SK-N-SH treated with all-trans-retinoic acid at 6 μM for 48 hours (cell line): ENCODE data around the gene HOMER1.

ENCODE experiments used
- ATAC-seq: fragments of 200-7000 bp; cut with Tn5 transposase; 3 replicates; pipeline ENCODE4 v1.9.1; 2020; ENCODE audit warnings: mild to moderate bottlenecking, moderate library complexity
- ARNTL ChIP-seq: fragments of 450-650 bp; formaldehyde crosslinking; IDR thresholded peaks from 2 replicates; pipeline ENCODE4 v1.5.0; 2020; ENCODE audit warnings: low read depth, mild to moderate bottlenecking, moderate library complexity, borderline replicate concordance
- BACH2 ChIP-seq: fragments of 250-450 bp; sonication (Bioruptor Pico); IDR thresholded peaks from 2 replicates; pipeline ENCODE4 v1.9.0; 2021; ENCODE audit warnings: mild to moderate bottlenecking, borderline replicate concordance
- CREB5 ChIP-seq: fragments of 250-450 bp; sonication (Bioruptor Pico); IDR thresholded peaks from 2 replicates; pipeline ENCODE4 v1.5.1; 2020; ENCODE audit warnings: low read depth, mild to moderate bottlenecking, moderate library complexity
- CSDC2 ChIP-seq: fragments of 250-450 bp; sonication (Bioruptor Pico); IDR thresholded peaks from 2 replicates; pipeline ENCODE4 v1.5.0; 2020; ENCODE audit warnings: mild to moderate bottlenecking, moderate library complexity
- ESRRG ChIP-seq: fragments of 250-450 bp; sonication (Bioruptor Pico); IDR thresholded peaks from 2 replicates; pipeline ENCODE4 v1.6.1; 2021; ENCODE audit warnings: mild to moderate bottlenecking
- GLIS3 ChIP-seq: fragments of 250-450 bp; sonication (Bioruptor Pico); IDR thresholded peaks from 2 replicates; pipeline ENCODE4 v1.5.0; 2020; ENCODE audit warnings: mild to moderate bottlenecking, moderate library complexity
- OSR1 ChIP-seq: fragments of 250-450 bp; sonication (Bioruptor Pico); IDR thresholded peaks from 2 replicates; pipeline ENCODE4 v1.8.0; 2022; ENCODE audit warnings: moderate library complexity, mild to moderate bottlenecking, inconsistent platforms
- POU6F1 ChIP-seq: fragments of 250-450 bp; sonication (Bioruptor Pico); IDR thresholded peaks from 2 replicates; pipeline ENCODE4 v1.8.0; 2021; ENCODE audit warnings: low read depth, mild to moderate bottlenecking, moderate library complexity, borderline replicate concordance
- PPARA ChIP-seq: fragments of 250-450 bp; sonication (Bioruptor Pico); IDR thresholded peaks from 2 replicates; pipeline ENCODE4 v1.5.0; 2020; ENCODE audit warnings: mild to moderate bottlenecking, borderline replicate concordance
- RARB ChIP-seq: fragments of 250-450 bp; sonication (Bioruptor Pico); IDR thresholded peaks from 2 replicates; pipeline ENCODE4 v1.8.0; 2021; ENCODE audit warnings: mild to moderate bottlenecking, moderate library complexity
- SNAI2 ChIP-seq: fragments of 250-450 bp; sonication (Bioruptor Pico); IDR thresholded peaks from 2 replicates; pipeline ENCODE4 v1.5.0; 2020; ENCODE audit warnings: mild to moderate bottlenecking, moderate library complexity
- TCF4 ChIP-seq: fragments of 250-450 bp; sonication (Bioruptor Pico); IDR thresholded peaks from 2 replicates; pipeline ENCODE4 v1.8.0; 2021; ENCODE audit warnings: mild to moderate bottlenecking, moderate library complexity, borderline replicate concordance
- TOX ChIP-seq: fragments of 250-450 bp; sonication (Bioruptor Pico); IDR thresholded peaks from 2 replicates; pipeline ENCODE4 v1.8.0; 2021; ENCODE audit warnings: mild to moderate bottlenecking, moderate library complexity, borderline replicate concordance
- ZC3H10 ChIP-seq: fragments of 250-450 bp; sonication (Bioruptor Pico); IDR thresholded peaks from 2 replicates; pipeline ENCODE4 v1.5.1; 2021; ENCODE audit warnings: mild to moderate bottlenecking, moderate library complexity
- ZFP3 ChIP-seq: fragments of 250-450 bp; sonication (Bioruptor Pico); IDR thresholded peaks from 2 replicates; pipeline ENCODE4 v1.5.0; 2020; ENCODE audit warnings: mild to moderate bottlenecking, moderate library complexity
- ZFP30 ChIP-seq: fragments of 450-650 bp; formaldehyde crosslinking; IDR thresholded peaks from 2 replicates; pipeline ENCODE4 v1.5.0; 2022; ENCODE audit warnings: mild to moderate bottlenecking, moderate library complexity
- ZNF565 ChIP-seq: fragments of 450-650 bp; formaldehyde crosslinking; conservative IDR thresholded peaks from 2 replicates; pipeline ENCODE4 v1.5.0; 2020; ENCODE audit warnings: low read depth, mild to moderate bottlenecking, moderate library complexity
- ZNF70 ChIP-seq: fragments of 450-650 bp; formaldehyde crosslinking; IDR thresholded peaks from 2 replicates; pipeline ENCODE4 v1.5.0; 2020; ENCODE audit warnings: mild to moderate bottlenecking, moderate library complexity
- ZNF8 ChIP-seq: fragments of 450-650 bp; formaldehyde crosslinking; IDR thresholded peaks from 2 replicates; pipeline ENCODE4 v1.5.0; 2020; ENCODE audit warnings: mild to moderate bottlenecking, moderate library complexity
- TF ChIP-seq, protein P1 (sequence below): fragments of 250-450 bp; sonication (Bioruptor Pico); IDR thresholded peaks from 2 replicates; pipeline ENCODE4 v1.5.1; 2021; ENCODE audit warnings: mild to moderate bottlenecking, moderate library complexity
- TF ChIP-seq, protein P2 (sequence below): fragments of 250-450 bp; sonication (Bioruptor Pico); IDR thresholded peaks from 2 replicates; pipeline ENCODE4 v1.8.0; 2020; ENCODE audit warnings: mild to moderate bottlenecking, moderate library complexity, borderline replicate concordance

HOMER1 gene

GRCh38 chr5:79401216-79401615 is 112.7 kb downstream of the HOMER1 start:
- ATAC-seq: no peak
- TF ChIP-seq POU6F1 (no peak), RARB (CRISPR knock-in tag) (no peak), OSR1 (CRISPR knock-in tag) (no peak), ZC3H10 (CRISPR knock-in tag) (no peak), ARNTL (no peak), TOX (no peak), CREB5 (no peak), CSDC2 (CRISPR knock-in tag) (no peak), SNAI2 (CRISPR knock-in tag) (no peak), GLIS3 (no peak), ZFP3 (CRISPR knock-in tag) (no peak)
- TF ChIP-seq, protein P1, sequence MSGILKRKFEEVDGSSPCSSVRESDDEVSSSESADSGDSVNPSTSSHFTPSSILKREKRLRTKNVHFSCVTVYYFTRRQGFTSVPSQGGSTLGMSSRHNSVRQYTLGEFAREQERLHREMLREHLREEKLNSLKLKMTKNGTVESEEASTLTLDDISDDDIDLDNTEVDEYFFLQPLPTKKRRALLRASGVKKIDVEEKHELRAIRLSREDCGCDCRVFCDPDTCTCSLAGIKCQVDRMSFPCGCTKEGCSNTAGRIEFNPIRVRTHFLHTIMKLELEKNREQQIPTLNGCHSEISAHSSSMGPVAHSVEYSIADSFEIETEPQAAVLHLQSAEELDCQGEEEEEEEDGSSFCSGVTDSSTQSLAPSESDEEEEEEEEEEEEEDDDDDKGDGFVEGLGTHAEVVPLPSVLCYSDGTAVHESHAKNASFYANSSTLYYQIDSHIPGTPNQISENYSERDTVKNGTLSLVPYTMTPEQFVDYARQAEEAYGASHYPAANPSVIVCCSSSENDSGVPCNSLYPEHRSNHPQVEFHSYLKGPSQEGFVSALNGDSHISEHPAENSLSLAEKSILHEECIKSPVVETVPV (CRISPR knock-in tag): no peak

GRCh38 chr5:79399046-79399445 is 114.9 kb downstream of the HOMER1 start:
- ATAC-seq: no peak
- TF ChIP-seq CSDC2 (CRISPR knock-in tag) (no peak), PPARA (CRISPR knock-in tag) (no peak), ESRRG (no peak), ZFP30 (CRISPR knock-in tag) (no peak), POU6F1 (no peak), SNAI2 (CRISPR knock-in tag) (no peak), ZFP3 (CRISPR knock-in tag) (no peak), TOX (no peak), ZNF565 (no peak), OSR1 (CRISPR knock-in tag) (no peak), ZNF8 (CRISPR knock-in tag) (no peak), ZNF70 (CRISPR knock-in tag) (no peak), ZC3H10 (CRISPR knock-in tag) (no peak), TCF4 (CRISPR knock-in tag) (no peak), GLIS3 (no peak), BACH2 (CRISPR knock-in tag) (no peak), ARNTL (no peak), RARB (CRISPR knock-in tag) (no peak)
- TF ChIP-seq, protein P1 (CRISPR knock-in tag): no peak

GRCh38 chr5:79397080-79397479 is 116.9 kb downstream of the HOMER1 start:
- TF ChIP-seq, protein P2, sequence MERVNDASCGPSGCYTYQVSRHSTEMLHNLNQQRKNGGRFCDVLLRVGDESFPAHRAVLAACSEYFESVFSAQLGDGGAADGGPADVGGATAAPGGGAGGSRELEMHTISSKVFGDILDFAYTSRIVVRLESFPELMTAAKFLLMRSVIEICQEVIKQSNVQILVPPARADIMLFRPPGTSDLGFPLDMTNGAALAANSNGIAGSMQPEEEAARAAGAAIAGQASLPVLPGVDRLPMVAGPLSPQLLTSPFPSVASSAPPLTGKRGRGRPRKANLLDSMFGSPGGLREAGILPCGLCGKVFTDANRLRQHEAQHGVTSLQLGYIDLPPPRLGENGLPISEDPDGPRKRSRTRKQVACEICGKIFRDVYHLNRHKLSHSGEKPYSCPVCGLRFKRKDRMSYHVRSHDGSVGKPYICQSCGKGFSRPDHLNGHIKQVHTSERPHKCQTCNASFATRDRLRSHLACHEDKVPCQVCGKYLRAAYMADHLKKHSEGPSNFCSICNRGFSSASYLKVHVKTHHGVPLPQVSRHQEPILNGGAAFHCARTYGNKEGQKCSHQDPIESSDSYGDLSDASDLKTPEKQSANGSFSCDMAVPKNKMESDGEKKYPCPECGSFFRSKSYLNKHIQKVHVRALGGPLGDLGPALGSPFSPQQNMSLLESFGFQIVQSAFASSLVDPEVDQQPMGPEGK: no peak
- ATAC-seq: no peak

DNA sequence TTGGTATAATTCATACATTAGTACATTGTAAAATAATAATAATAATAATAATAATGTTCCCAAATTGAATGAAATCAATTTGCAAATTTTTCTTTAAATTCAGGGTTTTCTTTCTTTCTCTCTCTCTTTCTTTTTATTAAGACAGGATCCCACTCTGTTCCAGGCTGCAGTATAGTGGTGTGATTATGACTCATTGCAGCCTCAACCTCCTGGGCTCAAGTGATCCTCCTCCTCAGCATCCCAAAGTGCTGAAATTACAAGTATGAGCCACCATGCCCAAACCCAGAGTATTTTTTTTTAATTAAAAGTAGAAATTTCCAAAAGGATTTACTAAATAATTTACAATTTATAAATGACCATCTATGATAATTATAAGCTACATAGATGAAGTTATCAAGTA is 117.7 kb downstream of the HOMER1 start:
- no peak for TF ChIP-seq ZNF8 (CRISPR knock-in tag)
- TF ChIP-seq, all 23 proteins: peak for 0
- ATAC-seq: no peak
